ENCODE results near the gene CDC14B. TPM values are rescaled to one million over a fixed set of nuclear protein-coding genes. Genes with fewer than 3 reads are reported as not detected.
"Not testable (repeated sequence)": the region's sequence is repeated elsewhere in the genome, so short reads cannot be mapped to it uniquely, and the experiment has no call there.

Gene CDC14B
- total RNA-seq, 5 donors from 2014 or later (not counting 1 experiment from before 2014, with no cell fraction given): 4.8 to 11.9 (median 7.2) TPM

DNA sequence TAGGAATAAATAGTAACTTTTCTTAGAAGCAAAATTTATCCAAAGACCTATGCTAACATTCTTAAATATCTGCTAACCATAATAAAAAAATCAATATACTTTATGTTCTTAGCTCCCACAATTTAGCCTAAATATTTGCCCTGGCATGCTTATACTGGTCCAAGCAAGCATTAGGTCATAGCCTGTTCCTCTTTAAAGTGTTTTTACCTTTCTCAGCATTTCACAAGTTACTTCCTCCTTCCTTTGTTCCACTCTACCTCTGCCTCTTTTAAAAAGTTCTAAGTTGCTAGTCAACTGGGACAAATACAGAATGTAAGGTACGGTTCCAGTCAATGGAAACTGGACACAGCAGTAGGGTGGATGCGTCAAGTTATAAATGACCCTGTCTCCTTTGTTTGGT lies 37.4 kb downstream of the CDC14B start:
- POLR2A ChIA-PET: interaction anchor here in 1 of 2 donors (0.6 kb wide), 1 partner anchor 25 kb away, joined by 3 read pairs; no protein-coding TSS in a partner anchor
- H3K36me3 Mint-ChIP-seq; H3K4me3 Mint-ChIP-seq; CTCF ChIA-PET; H3K27me3 Mint-ChIP-seq; DNase-seq; H3K27ac Mint-ChIP-seq; H3K9me3 Mint-ChIP-seq; H3K27ac ChIP-seq (ENCODE audit: low read length); H3K4me1 ChIP-seq (ENCODE audit: control insufficient read depth in 1 of 2, extremely low read depth in 1 of 2, insufficient read depth in 2 of 2, low read length in 2 of 2); ATAC-seq (replicated peaks in 1 of 4); H3K27me3 ChIP-seq (replicated peaks in 1 of 2; ENCODE audit: control insufficient read depth in 2 of 2, extremely low read depth in 1 of 2, insufficient read depth in 2 of 2, low read length in 1 of 2); H3K36me3 ChIP-seq (ENCODE audit: control insufficient read depth in 2 of 2, extremely low read depth in 1 of 2, insufficient read depth in 1 of 2, low read length in 1 of 2); H3K9me3 ChIP-seq; H3K4me1 Mint-ChIP-seq; H3K4me3 ChIP-seq (ENCODE audit: control insufficient read depth in 1 of 2, extremely low read depth in 1 of 2, low read length in 1 of 2): not testable (repeated sequence)
- WGBS (ENCODE audit: insufficient coverage): 89% methylated on average over 2 of the region's 2 CpGs

GRCh38 chr9:96581786-96582185 lies 37.9 kb downstream of the CDC14B start:
- H3K27me3 ChIP-seq (replicated peaks in 1 of 2; ENCODE audit: control insufficient read depth in 2 of 2, extremely low read depth in 1 of 2, insufficient read depth in 2 of 2, low read length in 1 of 2): peaks cover 0 to 5% of the 10 kb centered on the region in 2 experiments
- no peaks in the 10 kb centered on the region for H3K36me3 ChIP-seq (ENCODE audit: control insufficient read depth in 2 of 2, extremely low read depth in 1 of 2, insufficient read depth in 1 of 2, low read length in 1 of 2)
- H3K9me3 Mint-ChIP-seq: no peaks in the 10 kb centered on the region
- H3K4me1 Mint-ChIP-seq: no peaks in the 10 kb centered on the region
- ChIA-PET CTCF (no interaction called here), POLR2A (no interaction called here)
- WGBS (ENCODE audit: insufficient coverage): 100% methylated on average over 1 of the region's 6 CpGs
- DNase-seq (no peak), ATAC-seq (replicated peaks in 1 of 4) (no peak)
- no peak overlapping the region for H3K4me3 Mint-ChIP-seq
- no peak overlapping the region for H3K27ac Mint-ChIP-seq
- H3K27me3 Mint-ChIP-seq: peaks cover 0 to 8% of the 10 kb centered on the region in 2 donors
- H3K4me1 ChIP-seq (ENCODE audit: control insufficient read depth in 1 of 2, extremely low read depth in 1 of 2, insufficient read depth in 2 of 2, low read length in 2 of 2): no peaks in the 10 kb centered on the region
- no peak overlapping the region for H3K27ac ChIP-seq (ENCODE audit: low read length)
- H3K9me3 ChIP-seq: no peaks in the 10 kb centered on the region
- H3K36me3 Mint-ChIP-seq: no peaks in the 10 kb centered on the region
- H3K4me3 ChIP-seq (ENCODE audit: control insufficient read depth in 1 of 2, extremely low read depth in 1 of 2, low read length in 1 of 2): no peak overlapping the region

GRCh38 chr9:96581301-96581700 lies 38.3 kb downstream of the CDC14B start:
- no peak for DNase-seq
- no peak for ATAC-seq (replicated peaks in 1 of 4)
- H3K4me3 Mint-ChIP-seq: no peak overlapping the region
- no CpG with 5 or more reads among the region's 4 CpGs for WGBS (ENCODE audit: insufficient coverage)
- no peaks in the 10 kb centered on the region for H3K9me3 Mint-ChIP-seq
- no peaks in the 10 kb centered on the region for H3K4me1 ChIP-seq (ENCODE audit: control insufficient read depth in 1 of 2, extremely low read depth in 1 of 2, insufficient read depth in 2 of 2, low read length in 2 of 2)
- H3K4me3 ChIP-seq (ENCODE audit: control insufficient read depth in 1 of 2, extremely low read depth in 1 of 2, low read length in 1 of 2): no peak overlapping the region
- POLR2A ChIA-PET: interaction anchor here in 1 of 2 donors (0.5 kb wide), 1 partner anchor 8 kb away, joined by 4 read pairs; no protein-coding TSS in a partner anchor
- H3K36me3 ChIP-seq (ENCODE audit: control insufficient read depth in 2 of 2, extremely low read depth in 1 of 2, insufficient read depth in 1 of 2, low read length in 1 of 2): no peaks in the 10 kb centered on the region
- H3K27ac ChIP-seq (ENCODE audit: low read length): no peak overlapping the region
- no peak overlapping the region for H3K27ac Mint-ChIP-seq
- CTCF ChIA-PET: no interaction called here
- H3K9me3 ChIP-seq: no peaks in the 10 kb centered on the region
- no peaks in the 10 kb centered on the region for H3K36me3 Mint-ChIP-seq
- peaks cover 0 to 4% of the 10 kb centered on the region in 2 experiments for H3K27me3 ChIP-seq (replicated peaks in 1 of 2; ENCODE audit: control insufficient read depth in 2 of 2, extremely low read depth in 1 of 2, insufficient read depth in 2 of 2, low read length in 1 of 2)
- peaks cover 0 to 8% of the 10 kb centered on the region in 2 donors for H3K27me3 Mint-ChIP-seq
- no peaks in the 10 kb centered on the region for H3K4me1 Mint-ChIP-seq

DNA sequence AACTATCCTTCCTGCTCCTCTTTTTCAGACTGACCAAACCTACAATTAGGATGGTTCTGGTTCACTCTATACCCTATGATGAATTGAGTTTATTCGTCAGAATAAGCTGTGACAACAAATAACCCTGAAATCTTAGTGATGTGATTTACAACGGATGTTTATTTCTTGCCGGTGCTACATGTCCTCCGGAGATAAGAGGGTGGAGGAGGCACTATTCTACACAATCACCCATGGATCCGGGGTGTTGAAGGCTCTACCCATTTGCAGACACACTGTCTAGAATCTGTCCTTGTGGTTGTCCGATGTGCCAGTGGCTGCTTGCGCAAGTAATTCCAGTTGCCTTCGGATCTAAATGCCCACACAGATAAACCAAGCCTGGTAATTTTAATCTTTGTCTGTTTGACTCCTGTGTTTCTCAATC lies 44.7 kb downstream of the CDC14B start:
- H3K4me3 ChIP-seq (ENCODE audit: control insufficient read depth in 1 of 2, extremely low read depth in 1 of 2, low read length in 1 of 2): no peak overlapping the region
- no peak for DNase-seq
- no peaks in the 10 kb centered on the region for H3K36me3 ChIP-seq (ENCODE audit: control insufficient read depth in 2 of 2, extremely low read depth in 1 of 2, insufficient read depth in 1 of 2, low read length in 1 of 2)
- no peaks in the 10 kb centered on the region for H3K9me3 ChIP-seq
- no peak for ATAC-seq (replicated peaks in 1 of 4)
- Mint-ChIP-seq H3K9me3 (no peaks in the 10 kb centered on the region), H3K27ac (no peak overlapping the region), H3K27me3 (peaks cover 5 to 14% of the 10 kb centered on the region in 2 donors), H3K36me3 (no peaks in the 10 kb centered on the region), H3K4me1 (no peaks in the 10 kb centered on the region), H3K4me3 (no peak overlapping the region)
- POLR2A ChIA-PET: no interaction called here
- CTCF ChIA-PET: interaction anchor here in 1 of 2 donors (0.7 to 1.4 kb wide), 2 partner anchors 9 to 188 kb away, joined by 3 read pairs; no protein-coding TSS in a partner anchor
- H3K4me1 ChIP-seq (ENCODE audit: control insufficient read depth in 1 of 2, extremely low read depth in 1 of 2, insufficient read depth in 2 of 2, low read length in 2 of 2): no peaks in the 10 kb centered on the region
- H3K27ac ChIP-seq (ENCODE audit: low read length): no peak overlapping the region
- H3K27me3 ChIP-seq (replicated peaks in 1 of 2; ENCODE audit: control insufficient read depth in 2 of 2, extremely low read depth in 1 of 2, insufficient read depth in 2 of 2, low read length in 1 of 2): peaks cover 0 to 14% of the 10 kb centered on the region in 2 experiments
- WGBS (ENCODE audit: insufficient coverage): no CpG with 5 or more reads among the region's 8 CpGs

- ChIA-PET CTCF (interaction anchor here in 1 of 2 donors (0.6 to 0.7 kb wide), 2 partner anchors 187 to 1655 kb away, joined by 3 to 4 read pairs; no protein-coding TSS in a partner anchor), POLR2A (no interaction called here)
- Mint-ChIP-seq H3K9me3 (no peaks in the 10 kb centered on the region), H3K27me3 (peaks cover 5 to 17% of the 10 kb centered on the region in 2 donors), H3K36me3 (no peaks in the 10 kb centered on the region), H3K27ac (no peak overlapping the region), H3K4me1 (no peaks in the 10 kb centered on the region), H3K4me3 (no peak overlapping the region)
- DNase-seq (no peak), ATAC-seq (replicated peaks in 1 of 4) (no peak)
- WGBS (ENCODE audit: insufficient coverage): no CpG with 5 or more reads among the region's 4 CpGs
- H3K9me3 ChIP-seq: no peaks in the 10 kb centered on the region
- no peak overlapping the region for H3K4me3 ChIP-seq (ENCODE audit: control insufficient read depth in 1 of 2, extremely low read depth in 1 of 2, low read length in 1 of 2)
- H3K27ac ChIP-seq (ENCODE audit: low read length): no peak overlapping the region
- peaks cover 0 to 12% of the 10 kb centered on the region in 2 experiments for H3K27me3 ChIP-seq (replicated peaks in 1 of 2; ENCODE audit: control insufficient read depth in 2 of 2, extremely low read depth in 1 of 2, insufficient read depth in 2 of 2, low read length in 1 of 2)
- H3K4me1 ChIP-seq (ENCODE audit: control insufficient read depth in 1 of 2, extremely low read depth in 1 of 2, insufficient read depth in 2 of 2, low read length in 2 of 2): no peaks in the 10 kb centered on the region
- no peaks in the 10 kb centered on the region for H3K36me3 ChIP-seq (ENCODE audit: control insufficient read depth in 2 of 2, extremely low read depth in 1 of 2, insufficient read depth in 1 of 2, low read length in 1 of 2)
Observed at GRCh38 chr9:96574455-96574854, 45.2 kb downstream of the CDC14B start.

- peak overlapping the region; percentile 81 to 87 (median 82) for H3K4me3 Mint-ChIP-seq
- peak in 8 of 35 experiments; percentile 1 to 51 (median 10) for DNase-seq
Observed at GRCh38 chr9:96567203-96567700, 52.4 kb downstream of the CDC14B start.

More at GRCh38 chr9:96567203-96567700, 52.4 kb downstream of the CDC14B start:
- Mint-ChIP-seq H3K27me3 (peaks cover 0 to 9% of the 10 kb centered on the region in 2 donors), H3K36me3 (peaks cover 6% of the 10 kb centered on the region), H3K9me3 (no peaks in the 10 kb centered on the region), H3K4me1 (peaks cover 26 to 29% (median 28%) of the 10 kb centered on the region in 3 donors), H3K27ac (peak overlapping the region; percentile 83 to 85)
- peak; percentile 36 to 62 (median 56) for ATAC-seq (replicated peaks in 1 of 4)
- peaks cover 3 to 9% of the 10 kb centered on the region in 2 experiments for H3K4me1 ChIP-seq (ENCODE audit: control insufficient read depth in 1 of 2, extremely low read depth in 1 of 2, insufficient read depth in 2 of 2, low read length in 2 of 2)
- H3K36me3 ChIP-seq (ENCODE audit: control insufficient read depth in 2 of 2, extremely low read depth in 1 of 2, insufficient read depth in 1 of 2, low read length in 1 of 2): no peaks in the 10 kb centered on the region
- ChIA-PET POLR2A (interaction anchor here in 1 of 2 donors (0.6 kb wide), 1 partner anchor 86 kb away, joined by 3 read pairs; no protein-coding TSS in a partner anchor), CTCF (interaction anchor here in 1 of 2 donors (0.5 to 2.2 kb wide), 3 partner anchors 24 to 240 kb away, joined by 3 to 8 read pairs (median 3); no protein-coding TSS in a partner anchor)
- peaks cover 0 to 7% of the 10 kb centered on the region in 2 experiments for H3K27me3 ChIP-seq (replicated peaks in 1 of 2; ENCODE audit: control insufficient read depth in 2 of 2, extremely low read depth in 1 of 2, insufficient read depth in 2 of 2, low read length in 1 of 2)
- no peaks in the 10 kb centered on the region for H3K9me3 ChIP-seq
- H3K27ac ChIP-seq (ENCODE audit: low read length): peak overlapping the region; percentile 96
- H3K4me3 ChIP-seq (ENCODE audit: control insufficient read depth in 1 of 2, extremely low read depth in 1 of 2, low read length in 1 of 2): peak overlapping the region; percentile 84
- WGBS (ENCODE audit: insufficient coverage): 8% methylated on average over 16 of the region's 20 CpGs

Measured in T-cell (primary cell).